ENCODE measurements around the gene SDK1.
A peak's percentile ranks its signal among the peaks of the same experiment; 100 is the strongest.

The SDK1 gene, protein sequence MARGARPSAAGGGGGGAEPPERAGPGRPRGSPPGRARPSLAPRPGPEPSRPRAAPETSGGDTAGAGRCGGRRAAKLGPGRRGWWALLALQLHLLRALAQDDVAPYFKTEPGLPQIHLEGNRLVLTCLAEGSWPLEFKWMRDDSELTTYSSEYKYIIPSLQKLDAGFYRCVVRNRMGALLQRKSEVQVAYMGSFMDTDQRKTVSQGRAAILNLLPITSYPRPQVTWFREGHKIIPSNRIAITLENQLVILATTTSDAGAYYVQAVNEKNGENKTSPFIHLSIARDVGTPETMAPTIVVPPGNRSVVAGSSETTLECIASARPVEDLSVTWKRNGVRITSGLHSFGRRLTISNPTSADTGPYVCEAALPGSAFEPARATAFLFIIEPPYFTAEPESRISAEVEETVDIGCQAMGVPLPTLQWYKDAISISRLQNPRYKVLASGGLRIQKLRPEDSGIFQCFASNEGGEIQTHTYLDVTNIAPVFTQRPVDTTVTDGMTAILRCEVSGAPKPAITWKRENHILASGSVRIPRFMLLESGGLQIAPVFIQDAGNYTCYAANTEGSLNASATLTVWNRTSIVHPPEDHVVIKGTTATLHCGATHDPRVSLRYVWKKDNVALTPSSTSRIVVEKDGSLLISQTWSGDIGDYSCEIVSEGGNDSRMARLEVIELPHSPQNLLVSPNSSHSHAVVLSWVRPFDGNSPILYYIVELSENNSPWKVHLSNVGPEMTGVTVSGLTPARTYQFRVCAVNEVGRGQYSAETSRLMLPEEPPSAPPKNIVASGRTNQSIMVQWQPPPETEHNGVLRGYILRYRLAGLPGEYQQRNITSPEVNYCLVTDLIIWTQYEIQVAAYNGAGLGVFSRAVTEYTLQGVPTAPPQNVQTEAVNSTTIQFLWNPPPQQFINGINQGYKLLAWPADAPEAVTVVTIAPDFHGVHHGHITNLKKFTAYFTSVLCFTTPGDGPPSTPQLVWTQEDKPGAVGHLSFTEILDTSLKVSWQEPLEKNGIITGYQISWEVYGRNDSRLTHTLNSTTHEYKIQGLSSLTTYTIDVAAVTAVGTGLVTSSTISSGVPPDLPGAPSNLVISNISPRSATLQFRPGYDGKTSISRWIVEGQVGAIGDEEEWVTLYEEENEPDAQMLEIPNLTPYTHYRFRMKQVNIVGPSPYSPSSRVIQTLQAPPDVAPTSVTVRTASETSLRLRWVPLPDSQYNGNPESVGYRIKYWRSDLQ (N-terminal part only)

GRCh38 chr7:3300651-3301448 lies at the start of gene SDK1:
Gene SDK1 (plus strand): TSS chr7:3301252. CDS start chr7:3301587, 335 bp downstream.
- DNase-seq (ENCODE audit: low read depth in 3 of 3): peak; percentile 83 to 91 (median 85)

GRCh38 chr7:3254718-3255117 lies 46.3 kb upstream of the SDK1 start:
- DNase-seq (ENCODE audit: low read depth in 3 of 3): no peak

- no peak for DNase-seq (ENCODE audit: low read depth in 3 of 3)
Measured at GRCh38 chr7:3259711-3260400, 41.2 kb upstream of the SDK1 start.

DNA sequence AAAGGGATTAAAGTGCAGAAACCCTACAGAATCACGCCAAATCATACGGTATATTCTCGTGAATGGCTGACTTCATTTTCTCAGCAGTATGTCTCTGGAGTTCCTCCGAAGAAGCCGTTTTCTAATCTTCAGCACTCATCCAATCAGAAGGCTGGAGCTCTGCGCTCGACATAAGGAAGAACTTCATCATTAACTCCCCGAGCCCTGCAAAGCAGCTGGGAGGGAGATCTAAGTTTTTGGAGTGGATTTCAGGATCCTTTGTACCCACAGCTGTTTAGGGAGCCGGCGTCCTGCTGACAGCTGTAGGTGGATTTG lies 40.7 kb upstream of the SDK1 start:
- no peak for DNase-seq (ENCODE audit: low read depth in 3 of 3)

DNA sequence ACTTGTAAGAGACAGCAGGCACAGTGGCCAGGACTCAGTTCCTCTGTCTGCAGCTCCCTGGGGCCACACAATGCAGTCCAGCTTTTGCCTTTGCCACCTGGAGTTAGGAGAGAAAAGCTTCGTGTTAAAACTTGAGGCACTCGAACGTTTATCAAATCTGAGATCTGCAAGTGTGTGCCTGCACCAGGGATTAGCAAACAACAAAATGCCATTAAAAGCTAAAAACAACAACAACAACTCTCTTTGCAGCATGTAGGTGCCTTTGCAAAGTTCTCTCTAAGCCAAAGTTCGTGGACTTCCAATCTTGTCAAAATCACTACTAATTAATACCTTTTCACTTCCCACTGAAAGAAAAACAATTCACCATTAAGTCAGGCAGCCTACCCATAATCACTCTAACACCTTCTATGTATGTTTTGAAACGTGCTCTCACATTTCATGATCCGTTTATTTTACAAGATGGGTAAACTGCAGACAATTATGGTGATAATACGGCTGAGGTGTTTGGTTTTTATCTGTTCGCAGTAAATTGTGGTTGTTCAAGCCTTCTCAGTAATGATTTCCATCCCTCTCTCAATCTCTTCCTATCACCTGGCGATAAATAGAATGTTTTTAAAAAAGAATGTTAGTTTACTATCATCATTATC lies 36.2 kb upstream of the SDK1 start:
- no peak for DNase-seq (ENCODE audit: low read depth in 3 of 3)

- no peak for DNase-seq (ENCODE audit: low read depth in 3 of 3)
Measured at GRCh38 chr7:3265388-3265787, 35.7 kb upstream of the SDK1 start.

DNA sequence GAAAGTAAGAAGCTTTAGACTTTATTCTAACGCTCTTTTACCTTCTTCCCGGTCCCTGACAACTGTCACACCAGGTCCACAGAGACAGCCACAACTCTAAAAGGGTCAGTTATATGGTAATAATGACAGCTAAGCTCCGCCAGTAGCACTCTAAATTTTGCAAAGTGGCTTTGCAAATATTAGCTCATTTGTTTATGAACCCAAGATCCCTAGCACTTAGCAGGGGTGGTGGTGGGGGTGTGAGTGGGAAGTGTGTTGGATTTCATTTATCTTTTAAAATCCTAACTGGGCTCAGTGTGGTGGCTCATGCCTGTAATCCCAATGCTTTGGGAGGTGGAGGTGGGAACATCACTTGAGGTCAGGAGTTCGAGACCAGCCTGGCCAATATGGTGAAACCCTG lies 34.8 kb upstream of the SDK1 start:
- DNase-seq (ENCODE audit: low read depth in 3 of 3): no peak

GRCh38 chr7:3267966-3268690 lies 32.9 kb upstream of the SDK1 start:
- no peak for DNase-seq (ENCODE audit: low read depth in 3 of 3)

DNA sequence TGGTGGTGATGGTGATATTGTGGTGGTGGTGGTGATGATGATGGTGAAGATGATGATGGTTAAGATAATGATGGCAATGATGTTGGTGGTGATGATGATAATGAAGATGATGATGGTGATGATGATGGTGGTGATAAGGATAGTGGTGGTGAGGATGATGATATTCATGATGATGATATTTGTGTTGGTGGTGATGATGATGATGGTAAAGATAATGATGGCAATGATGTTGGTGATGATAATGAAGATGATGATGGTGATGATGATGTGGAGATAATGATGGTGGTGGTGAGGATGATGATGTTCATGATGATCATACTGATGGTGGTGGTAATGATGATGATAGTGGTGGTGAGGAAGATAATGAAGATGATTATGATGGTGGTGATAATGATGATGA lies 30.7 kb upstream of the SDK1 start:
- no peak for DNase-seq (ENCODE audit: low read depth in 3 of 3)

- no peak for DNase-seq (ENCODE audit: low read depth in 3 of 3)
Measured at GRCh38 chr7:3271298-3271697, 29.8 kb upstream of the SDK1 start.

GRCh38 chr7:3272691-3273141 lies 28.3 kb upstream of the SDK1 start:
- no peak for DNase-seq (ENCODE audit: low read depth in 3 of 3)

DNA sequence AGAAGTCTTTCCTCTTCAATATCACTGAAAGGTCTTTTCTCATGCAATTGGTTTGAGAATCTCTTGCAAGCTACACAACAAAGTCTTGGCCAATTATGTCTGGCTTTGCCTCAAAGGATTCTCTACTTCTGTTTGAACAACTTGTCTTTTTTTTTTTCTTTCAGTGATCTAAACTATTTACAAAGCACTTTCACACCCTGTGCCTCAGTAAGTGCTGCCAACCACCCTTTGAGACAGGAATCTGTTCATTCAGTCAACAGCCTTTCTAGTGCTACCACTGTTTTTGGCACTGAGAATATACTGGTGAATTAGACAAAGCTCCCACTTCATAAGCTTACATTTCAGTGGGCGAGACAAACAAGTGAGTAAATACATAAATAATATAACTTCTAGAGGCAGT lies 26.9 kb upstream of the SDK1 start:
- DNase-seq (ENCODE audit: low read depth in 3 of 3): no peak

- no peak for DNase-seq (ENCODE audit: low read depth in 3 of 3)
Measured at GRCh38 chr7:3277604-3278572, 23.2 kb upstream of the SDK1 start.

DNA sequence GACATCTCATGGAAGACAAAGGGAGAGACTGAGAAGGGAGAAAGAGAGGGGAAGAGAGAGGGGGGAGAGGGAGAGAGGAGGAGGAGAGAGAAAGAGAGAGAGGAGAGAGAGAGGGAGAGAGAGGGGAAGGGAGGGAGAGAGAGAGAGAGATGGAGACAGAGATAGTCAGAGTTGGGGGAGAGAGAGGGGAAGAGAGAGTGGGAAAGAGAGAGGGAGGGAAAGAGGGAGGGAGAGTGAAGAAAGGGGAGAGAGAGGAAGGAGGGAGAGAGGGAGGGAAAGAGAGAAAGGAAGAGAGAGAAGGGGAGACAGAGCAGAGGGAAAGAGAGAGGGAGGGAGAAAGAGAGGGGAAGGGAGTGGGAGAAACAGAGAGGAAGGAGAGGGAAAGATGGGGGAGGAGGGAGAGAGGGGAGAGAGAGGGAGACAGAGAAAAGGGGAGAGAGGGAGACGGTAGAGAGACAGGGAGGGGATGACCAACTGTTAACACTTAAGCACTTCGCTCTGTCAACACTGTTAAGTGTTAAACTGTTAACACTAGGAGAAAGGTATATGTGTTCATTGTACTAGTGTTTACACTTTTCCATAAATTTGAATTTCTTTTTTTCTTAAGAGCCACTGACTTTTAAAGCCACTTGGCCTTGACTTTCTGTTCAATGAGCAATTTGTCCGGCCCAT lies 21.8 kb upstream of the SDK1 start:
- DNase-seq (ENCODE audit: low read depth in 3 of 3): no peak

DNA sequence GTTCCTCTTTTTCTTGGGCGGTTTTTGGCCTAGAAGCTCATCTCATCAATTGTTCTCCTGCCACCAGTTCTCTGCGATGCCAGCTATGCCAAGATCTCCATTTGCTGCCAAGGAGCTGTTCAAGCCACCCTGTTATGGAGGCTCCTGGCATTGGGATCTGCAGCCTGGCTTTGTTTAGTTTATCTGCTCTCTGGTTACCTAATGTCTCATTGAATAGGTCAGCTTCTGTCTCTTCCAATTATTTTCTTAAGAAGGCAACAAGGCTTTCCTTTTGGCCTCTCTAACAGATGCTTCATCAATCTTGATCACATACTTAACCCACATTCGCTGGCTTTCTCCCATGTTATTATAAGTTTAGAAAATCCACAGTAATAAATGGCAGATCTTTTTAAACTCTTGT lies 20.6 kb upstream of the SDK1 start:
- no peak for DNase-seq (ENCODE audit: low read depth in 3 of 3)

GRCh38 chr7:3280946-3281656 lies 20.0 kb upstream of the SDK1 start:
- DNase-seq (ENCODE audit: low read depth in 3 of 3): no peak

DNA sequence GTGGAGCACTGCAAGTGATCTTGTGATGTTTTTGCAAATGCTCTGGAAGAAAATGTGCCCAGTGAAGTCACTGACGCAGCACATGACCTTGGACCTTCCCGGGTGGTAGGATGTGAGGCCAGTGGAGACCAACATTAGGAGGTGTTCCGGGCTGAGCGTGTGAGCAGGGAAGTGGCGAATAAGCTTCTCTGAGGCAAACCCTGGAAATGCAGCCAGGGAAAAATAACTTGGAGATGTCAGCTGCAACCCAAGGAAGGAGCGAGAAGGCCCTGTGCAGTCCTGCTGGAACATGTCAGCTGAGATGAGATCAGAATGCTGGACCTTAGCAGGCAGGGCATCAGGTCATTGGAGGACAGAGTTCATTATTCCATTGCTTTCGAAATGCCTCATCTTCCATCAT lies 18.6 kb upstream of the SDK1 start:
- DNase-seq (ENCODE audit: low read depth in 3 of 3): no peak
